GM03348 (cell line): ENCODE measurements around the gene FGG.
"Not testable (repeated sequence)": the region's sequence is repeated elsewhere in the genome, so short reads cannot be mapped to it uniquely, and the experiment has no call there.

Experiments used
- DNase-seq: peaks from one replicate; pipeline ENCODE4 v3.0.0; 2012; ENCODE audit warnings: low spot score

The FGG gene

DNA sequence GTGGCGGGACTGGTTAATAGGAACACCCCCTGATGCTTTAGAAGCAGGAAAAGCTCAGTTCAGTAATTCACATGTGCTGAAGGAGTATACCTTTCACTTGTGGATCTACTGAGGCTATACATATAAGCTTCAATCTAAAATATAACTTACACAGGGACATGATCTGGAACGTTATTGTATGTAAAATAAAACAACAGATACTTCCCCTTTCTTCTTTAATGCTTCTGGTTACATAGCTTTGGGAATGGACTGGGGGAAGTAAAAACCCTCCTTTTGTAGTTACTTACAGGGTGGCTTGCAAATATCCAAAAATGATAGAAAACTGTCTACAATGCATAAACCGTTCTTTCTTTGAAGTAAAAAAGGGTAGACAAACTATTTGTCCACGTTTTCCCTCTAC, 1.9 kb downstream of the FGG start:
- DNase-seq = no peak

DNA sequence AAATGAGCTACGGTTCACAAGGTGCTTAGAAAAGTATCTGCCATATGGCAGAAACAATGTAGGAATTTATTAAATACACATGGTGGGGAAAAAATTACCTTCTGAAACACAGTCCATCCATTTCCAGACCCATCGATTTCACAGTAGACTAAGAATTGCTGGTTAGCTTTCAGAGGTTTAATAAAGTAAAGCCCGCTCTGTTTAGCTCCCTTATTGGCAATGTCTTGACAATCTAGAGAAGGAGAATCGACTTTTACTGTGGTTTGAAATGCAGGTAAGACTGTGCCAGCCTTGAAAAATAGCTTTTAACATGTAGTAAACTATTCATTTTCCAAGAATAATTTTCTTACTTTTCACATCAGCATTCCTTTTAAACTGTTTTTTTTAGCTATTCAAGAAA, 2.9 kb downstream of the FGG start:
- DNase-seq = no peak

DNA sequence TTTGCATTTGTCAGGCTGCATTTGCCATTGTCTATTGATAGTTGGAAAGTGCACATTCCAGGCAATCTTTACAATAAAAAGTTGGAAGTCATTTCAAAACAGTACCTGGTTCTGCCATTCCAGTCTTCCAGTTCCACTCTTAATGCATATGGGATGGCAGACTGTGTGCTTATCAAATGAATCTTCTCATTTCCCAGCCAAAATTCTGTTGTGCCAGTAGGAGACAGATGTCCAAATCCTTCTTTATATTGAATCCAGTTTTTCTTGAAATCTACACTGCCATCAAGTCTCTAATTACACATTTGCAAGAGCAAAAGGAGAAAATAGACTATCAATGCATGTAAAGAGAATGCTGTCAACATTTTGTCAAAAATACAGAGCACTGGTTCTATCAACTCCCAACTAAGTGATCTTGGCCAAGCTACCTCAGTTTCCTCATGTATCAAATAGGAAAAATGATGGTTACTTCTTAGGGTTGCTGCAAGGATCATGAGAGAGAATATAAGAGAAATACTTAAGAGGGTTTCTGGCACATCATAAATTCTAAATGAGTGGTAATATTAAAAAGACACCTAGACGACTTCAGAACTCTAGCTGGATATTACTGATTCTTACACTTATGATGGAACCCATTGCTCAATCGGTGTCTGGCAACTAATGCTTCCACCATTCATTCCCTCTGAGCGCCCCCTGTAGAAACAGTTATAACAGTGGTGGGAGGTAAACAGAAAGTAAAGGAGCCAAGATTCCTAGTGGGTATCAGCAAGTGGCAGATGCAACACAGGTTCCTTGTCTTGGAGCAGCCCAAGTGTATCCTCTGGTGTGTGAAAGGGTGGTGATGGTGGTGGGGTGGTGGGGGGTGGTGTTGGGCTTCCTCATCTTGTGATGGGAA, 3.8 kb downstream of the FGG start:
- DNase-seq = no peak

DNA sequence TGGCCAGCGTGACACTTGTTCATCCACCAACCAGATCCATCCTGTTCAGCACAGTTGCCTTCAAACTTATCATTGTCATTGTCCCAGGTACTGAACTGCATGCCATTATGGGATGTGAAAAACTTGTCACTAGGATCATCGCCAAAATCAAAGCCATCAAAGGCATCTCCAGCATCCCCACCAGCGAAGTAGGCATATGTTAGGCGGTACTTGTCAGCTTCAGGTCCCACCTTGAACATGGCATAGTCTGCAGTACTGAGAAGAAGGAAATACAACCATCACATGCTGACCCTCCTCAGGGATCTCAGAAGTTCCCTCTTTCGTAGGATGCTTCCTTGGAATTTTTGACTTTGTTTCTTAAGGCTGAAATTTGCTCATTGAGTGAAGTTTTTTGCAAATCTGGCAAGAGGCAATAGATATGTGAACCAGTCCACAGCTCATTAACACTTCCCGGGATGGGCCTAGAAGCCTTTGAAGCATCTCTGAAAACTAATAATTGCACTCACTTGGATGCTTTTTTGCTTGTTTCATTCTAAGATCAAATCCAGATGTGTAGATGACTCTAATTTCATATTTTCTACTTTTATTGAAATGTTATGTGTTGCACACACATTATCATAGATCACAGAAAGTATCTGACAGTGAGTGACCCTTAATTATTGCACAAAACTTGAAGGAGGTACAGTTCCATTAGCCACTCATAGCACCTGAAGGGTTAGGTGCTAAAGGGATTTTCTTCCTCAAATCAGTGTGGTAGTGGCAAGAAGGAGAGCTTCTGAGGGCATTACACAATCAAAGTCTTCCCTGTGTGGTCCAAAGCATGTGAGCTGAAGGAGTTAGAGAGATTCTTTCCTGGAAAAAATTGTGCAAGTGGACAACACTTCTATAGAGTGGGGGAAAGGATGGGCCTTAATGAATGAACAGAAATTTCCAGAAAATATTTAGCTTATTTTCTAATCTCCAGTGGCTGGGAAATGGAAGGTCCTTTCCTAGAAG, 5.4 kb downstream of the FGG start:
- DNase-seq = no peak

DNA sequence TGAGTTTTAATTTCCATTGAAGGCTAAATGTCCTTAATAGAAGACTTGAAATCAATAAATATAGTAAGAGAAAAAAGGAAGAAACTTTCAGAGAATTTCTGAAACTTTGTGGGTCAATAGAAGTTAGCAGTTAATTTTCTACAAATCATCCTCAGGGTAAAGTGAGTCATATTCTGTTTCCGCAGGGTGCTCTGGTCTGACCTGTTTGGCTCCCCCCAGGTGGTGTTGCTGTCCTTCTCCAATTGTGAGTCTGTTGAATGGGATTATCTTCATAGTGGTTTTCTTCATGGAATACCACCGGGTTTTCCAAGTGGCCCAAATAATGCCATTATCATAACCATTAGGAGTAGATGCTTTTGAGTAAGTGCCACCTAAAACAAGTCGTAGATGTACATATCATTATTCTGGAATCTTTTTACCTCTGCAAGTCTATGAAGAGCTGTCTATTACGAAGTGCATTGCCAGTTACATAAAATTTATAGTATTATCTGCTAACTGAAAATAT, 7.7 kb downstream of the FGG start:
- DNase-seq = no peak

DNA sequence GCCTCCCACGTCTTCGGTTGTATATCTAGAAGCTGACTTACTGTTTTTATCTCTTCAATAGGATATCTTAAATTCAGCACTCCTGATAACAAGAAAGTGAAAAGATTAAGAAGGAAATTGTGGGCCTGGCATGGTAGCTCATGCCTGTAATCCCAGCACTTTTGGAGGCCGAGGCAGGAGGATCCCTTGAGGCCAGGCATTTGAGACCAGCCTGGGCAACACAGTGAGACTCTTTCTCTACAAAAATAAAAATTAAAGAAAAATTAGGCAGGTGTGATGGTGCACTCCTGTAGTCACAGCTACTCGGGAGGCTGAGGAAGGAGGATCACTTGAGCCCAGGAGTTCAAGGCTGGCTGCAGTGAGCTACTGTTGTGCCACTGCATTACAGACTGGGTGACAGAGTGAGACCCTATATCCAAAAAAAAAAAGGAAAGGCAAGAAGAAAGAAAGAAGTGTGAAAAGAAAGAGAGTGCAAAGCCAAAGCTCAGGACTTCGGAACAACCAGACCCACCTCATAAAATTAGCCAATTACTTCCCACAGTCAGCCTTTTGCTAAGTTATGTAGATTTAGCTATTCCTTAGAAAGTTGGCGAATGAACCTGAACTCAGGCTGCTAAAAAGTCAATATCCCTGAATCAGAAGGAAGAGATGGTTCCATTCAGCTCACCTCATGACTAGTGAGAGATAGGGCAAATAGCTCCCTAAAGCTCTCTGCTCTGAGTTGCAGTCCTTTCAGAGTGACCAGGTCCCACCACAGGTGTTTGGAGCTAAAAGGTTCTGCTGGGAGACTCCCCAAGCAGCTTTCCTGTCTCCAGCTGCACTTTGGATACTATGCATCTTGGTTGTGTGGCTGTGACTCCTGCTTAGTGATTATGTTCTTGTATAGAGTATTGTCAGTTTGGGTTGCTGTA, 9.2 kb downstream of the FGG start:
- DNase-seq = no peak

DNA sequence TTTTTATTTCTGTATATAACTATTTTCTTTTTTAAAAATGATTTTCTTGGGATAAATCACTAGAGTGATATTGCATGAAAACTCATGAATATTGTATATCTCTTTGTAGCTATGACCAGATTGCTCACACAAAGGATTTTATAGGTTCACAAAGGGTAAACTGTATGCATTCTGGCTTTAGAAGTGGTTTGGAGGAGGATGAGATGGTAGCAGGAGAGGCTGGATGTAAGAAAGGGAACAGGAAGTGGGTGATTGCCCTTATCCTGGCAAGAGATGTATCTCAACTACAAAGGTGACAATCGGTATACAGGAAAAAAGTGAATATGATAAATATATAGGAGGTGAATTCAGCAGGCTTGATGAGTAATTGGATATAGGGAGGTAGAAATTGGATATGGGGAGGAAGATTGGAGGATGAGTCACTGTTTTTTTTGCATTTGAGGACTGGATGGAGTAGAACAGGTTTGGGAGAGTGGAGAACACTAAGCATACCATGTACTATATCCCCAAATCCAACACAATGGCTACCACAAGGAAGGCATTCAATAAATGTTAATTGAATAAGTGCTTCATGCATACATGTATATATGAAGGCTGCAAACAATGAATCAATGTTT, 9.9 kb downstream of the FGG start:
- DNase-seq = no peak

DNA sequence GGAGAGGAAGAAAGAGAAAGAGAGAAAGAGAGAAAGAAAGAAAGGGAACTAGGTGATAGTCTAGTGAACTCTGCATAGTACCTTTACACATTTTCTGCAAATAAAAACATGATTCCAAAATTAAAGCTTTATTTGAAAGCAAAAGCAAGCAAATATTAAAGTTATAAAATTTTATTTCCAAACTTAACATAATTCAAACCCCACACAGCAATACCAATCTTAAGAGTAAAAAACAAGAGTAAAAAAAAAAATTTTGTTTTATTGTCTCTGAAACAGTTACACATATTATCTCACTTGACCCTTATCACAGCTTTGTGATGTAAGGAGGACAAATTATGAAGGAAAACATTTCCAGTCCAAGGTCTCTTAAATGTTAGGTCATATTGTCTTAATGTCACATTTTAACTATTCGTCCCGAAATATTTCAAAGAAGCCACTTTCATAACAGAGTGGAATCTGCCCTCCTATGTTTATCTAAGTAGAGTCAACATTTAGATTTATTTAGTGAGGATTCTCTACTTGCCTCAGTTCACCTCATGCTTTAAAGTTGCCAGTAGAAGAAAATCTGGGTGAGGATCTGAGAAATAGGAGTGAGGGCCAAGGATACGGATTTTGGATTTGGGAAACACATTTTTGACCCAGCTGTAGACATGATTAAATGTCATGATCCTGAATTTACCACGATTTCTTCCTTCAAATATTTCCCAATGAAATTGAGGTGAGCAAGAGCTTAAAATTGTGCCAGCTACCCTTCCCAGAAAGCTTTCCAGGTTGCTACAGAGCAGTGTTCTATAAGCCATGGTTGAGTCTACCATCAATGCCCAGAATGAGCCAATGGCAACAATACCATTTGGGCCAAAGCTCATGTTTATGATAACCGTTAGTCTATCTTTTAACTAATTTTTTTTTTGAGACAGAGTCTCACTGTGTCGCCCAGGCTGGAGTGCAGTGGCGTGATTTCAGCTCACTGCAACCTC, 14.4 kb downstream of the FGG start:
- DNase-seq = no peak

DNA sequence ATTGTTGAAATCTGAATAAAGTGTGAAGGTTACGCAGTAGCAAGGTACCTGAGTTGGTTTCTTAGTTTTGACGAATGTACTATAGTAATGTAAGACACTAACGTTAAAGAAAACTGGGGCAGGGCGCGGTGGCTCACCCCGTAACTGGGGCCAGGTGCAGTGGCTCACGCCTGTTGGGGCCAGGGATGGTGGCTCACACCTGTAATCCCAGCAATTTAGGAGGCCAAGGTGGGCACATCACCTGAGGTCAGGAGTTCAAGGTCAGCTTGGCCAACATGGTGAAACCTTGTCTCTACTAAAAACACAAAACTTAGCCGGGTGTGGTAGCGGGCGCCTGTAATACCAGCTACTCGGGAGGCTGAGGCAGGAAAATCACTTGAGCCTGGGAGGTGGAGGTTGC, 15.2 kb downstream of the FGG start:
- DNase-seq = not testable (repeated sequence)

DNA sequence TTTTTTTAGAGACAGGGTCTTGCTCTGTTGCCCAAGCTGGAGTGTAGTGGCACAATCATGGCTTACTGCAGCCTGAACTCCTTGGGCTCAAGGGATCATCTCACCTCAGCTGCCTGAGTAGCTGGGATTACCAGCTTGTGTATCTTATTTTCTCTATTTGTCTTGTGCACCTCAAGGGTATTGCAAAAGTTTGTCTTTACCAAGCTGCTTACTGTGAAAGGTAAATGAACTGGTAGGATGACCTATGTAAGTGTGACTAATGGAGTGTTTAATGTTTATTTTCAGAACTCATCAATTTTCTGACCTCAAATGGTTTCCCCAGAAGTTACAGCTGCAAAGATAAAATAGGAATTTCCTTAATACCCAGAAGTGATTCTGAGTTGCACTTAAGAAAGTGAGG, 16.6 kb downstream of the FGG start:
- DNase-seq = no peak

DNA sequence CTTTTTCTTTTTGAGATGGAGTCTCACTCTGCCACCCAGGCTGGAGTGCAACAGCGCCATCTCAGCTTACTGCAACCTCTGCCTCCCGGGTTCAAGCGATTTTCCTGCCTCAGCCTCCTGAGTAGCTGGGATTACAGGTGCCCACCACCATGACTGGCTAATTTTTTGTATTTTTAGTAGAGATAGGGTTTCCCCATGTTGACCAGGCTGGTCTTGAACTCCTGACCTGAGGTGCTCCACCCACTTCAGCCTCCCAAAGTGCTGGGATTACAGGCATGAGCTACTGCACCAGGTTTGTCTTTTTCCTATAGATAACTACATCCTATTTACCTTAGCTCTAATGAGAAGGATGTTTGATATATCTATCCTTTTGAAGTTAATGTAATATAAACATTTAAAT, 18.1 kb downstream of the FGG start:
- DNase-seq = not testable (repeated sequence)

DNA sequence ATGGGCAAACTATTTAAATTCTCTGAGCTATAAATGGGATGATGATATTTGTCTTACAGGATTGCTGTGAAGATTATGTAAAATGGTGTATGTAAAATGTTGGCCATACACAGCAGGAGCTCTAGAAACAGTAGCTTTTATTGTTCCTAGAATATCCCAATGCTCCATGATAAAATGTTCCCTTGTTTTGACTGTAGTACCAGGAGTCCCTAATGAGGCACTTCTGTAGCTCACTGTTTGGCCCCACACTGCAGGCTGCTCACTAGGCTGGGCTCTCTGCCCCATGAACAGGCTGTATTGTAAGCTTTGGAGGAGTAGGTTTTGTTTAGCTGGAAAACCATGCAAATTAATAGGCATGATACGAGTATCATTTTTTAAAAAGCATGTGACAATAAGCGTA, 18.6 kb downstream of the FGG start:
- no peak for DNase-seq

DNA sequence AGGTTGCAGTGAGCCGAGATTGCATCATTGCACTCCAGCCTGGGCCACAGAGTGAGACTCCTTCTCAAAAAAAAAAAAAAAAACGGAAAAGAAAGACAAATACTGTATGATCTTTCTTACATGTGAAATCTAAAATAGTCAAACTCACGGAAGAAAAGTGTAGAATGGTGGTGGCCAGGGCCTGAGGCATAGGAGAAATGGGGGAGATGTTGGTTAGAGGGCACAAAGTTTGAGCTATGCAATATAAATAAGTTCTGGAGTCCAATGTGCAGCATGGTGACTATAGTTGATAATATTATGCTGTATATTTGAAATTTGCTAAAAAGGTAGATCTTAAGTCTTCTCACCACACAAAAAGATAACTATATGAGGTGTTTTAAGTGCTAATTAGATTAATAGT, 20.6 kb downstream of the FGG start:
- no peak for DNase-seq

DNA sequence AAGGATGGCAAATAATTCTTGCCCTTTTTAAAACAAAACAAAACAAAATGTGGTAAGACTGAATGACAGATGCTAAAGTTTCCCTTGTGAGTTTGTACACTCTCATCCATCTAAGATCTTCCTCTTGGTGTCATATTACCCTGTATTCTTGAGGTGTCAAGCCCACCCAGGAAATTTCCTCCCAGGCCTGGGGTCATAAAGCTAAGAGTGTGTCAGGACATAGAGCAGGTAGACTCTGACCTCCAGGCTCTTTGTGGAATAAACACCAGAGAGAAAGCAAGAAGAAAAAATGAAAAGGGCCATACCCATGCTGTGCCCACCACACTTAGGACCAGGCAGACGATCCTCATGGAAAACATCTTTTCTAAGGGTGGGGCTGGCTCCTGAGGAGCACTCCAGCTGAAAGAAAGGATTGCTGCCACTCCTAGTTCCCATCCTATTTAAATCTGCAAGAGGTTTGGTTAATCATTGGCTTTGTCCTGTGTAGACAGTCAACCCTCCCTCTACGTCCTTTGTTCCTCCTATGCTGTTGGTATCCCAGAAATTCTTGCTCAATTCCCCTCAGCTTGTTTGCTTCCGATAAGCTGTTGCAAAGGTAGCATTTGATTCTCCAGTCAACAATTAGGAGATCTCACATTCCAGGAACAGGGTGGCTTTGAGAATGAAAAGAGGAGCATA, 22.0 kb downstream of the FGG start, which contains the start of gene FGA:
Gene FGA, minus strand, starts transcription at position 414 of the 678 bp plus-strand sequence. Its CDS starts 55 bp downstream, at position 359.
- DNase-seq = no peak

DNA sequence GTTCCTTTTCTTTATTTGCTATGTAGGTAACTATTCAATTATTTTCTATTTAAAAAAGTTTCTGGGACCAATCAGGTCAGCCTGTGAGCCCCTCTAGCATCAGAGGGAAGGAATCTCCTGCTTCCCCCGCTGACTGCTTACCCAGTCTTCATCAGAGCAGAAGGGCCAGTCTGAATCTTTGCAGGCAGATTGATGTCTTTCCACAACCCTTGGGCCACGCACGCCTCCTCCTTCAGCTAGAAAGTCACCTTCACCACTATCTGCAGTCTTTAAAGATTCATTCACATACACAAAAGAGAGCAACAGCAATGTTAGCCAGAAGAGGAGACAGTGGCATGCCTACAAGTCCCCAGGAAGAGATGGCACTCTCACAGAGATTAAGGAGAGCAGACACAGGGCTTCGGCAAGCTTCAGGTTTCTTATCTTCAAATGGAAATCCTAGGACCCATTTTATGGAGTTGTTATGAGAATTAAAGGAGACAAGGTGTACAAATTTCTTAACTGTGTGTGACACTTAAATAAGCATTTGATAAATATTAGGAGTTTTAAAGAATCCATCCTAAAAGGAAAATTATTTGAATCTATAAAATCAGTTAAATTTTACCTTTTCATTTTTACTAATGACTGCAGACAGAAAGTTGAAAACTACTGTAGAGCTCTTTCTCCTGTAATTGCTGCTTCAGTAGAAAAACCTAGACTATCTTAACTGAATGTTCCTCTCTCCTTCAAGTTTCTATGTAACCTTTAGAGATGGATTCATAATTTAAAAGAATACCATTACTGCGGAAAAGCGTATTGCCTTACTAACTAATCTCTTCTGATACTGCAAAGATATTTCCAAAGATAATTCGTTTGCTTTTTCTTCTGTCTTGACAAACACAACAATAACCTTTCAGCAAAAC, 22.9 kb downstream of the FGG start:
- DNase-seq = no peak

DNA sequence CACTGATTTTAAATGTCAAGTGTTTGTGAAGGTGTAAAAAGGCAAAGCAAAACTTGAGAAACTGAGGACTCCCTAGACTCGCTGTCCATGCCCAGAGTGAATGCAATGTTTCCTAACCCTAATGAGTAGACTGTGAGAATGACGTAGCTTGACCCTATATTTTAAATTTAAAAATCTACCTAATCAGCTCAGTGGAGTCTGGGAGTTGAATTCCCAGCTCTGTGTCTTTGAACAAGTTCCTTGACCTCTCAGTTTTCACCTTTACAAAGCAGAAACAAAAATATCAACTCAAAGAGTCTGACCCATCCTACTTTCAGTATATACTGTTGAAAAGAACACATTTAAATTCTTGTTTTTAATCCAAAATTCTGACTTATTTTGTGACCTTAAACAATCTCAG, 24.3 kb downstream of the FGG start:
- DNase-seq = no peak

DNA sequence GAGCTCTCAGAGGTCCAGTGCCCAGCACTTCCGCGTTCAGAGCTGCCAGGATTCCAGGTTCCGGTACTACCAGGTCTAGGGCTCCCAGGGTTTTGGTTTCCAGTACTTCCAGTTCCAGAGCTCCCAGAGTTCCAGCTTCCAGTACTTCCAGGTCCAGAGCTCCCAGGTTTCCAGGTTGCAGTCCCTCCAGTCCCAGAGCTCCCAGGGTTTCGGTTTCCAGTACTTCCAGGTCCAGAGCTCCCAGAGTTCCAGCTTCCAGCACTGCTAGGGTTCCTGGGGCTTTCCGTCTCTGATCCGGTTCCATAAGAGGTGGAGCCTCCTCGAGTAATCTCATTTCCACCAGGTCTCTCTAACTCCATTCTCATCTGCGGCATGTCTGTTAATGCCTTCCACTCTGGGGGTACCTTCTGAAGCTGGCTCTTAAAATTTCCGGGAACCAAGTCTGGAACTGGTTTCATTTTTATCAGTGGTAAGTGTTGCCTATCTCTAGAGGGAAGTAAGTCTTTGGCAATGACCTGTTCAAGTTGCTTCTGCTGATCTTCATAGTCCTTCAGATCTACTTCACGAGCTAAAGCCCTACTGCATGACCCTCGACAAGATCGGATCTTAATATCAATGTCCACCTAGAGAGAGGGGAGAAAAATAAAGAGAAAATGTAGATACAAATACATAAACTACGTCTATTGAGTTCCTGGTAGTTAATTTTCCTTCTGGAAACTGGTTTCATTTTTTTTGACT, 26.0 kb downstream of the FGG start:
- no peak for DNase-seq
